Measurements from ENCODE around the gene COA5. TPM values are rescaled to one million over a fixed set of nuclear protein-coding genes. Genes with fewer than 3 reads are reported as not detected.

COA5 gene
- total RNA-seq, 2 experiments from 2014 or later: 33.6 to 40.0 TPM

DNA sequence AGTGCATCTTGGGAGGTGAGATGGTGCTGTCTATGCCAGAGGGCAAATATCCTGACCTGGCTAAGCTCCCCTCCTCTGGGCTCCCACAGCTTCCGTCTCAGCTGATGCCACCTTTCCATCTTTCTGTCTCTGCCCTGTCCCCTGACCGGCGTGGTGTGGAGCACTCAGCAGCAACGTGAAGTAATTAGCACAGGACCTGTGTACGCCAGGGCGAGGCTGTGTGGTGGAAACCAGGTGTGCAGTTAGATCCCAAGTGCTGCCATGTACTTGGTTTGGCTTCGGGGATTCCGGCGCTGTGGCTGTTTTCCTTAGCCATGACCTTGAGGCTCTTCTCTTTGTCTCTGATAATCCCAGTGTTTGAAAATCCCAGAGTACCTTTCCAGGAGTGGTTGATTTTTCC is 36.5 kb downstream of the COA5 start:
- Histone ChIP-seq H3K4me1 (ENCODE audit: insufficient read depth, low read length, poor library complexity, severe bottlenecking) (no peaks in the 10 kb centered on the region), H3K4me3 (ENCODE audit: low read depth, low read length, poor library complexity, severe bottlenecking) (no peak overlapping the region), H3K27ac (ENCODE audit: low read depth, low read length, poor library complexity, severe bottlenecking) (no peak overlapping the region), H4K20me1 (ENCODE audit: insufficient read depth, low read length) (no peaks in the 10 kb centered on the region), H3K79me2 (ENCODE audit: insufficient read depth, low read depth, low read length) (no peaks in the 10 kb centered on the region), H3K4me2 (ENCODE audit: low read length) (no peak overlapping the region), H3K9me3 (ENCODE audit: low read length) (no peaks in the 10 kb centered on the region), H2AFZ (ENCODE audit: low read length) (no peak overlapping the region), H3K36me3 (ENCODE audit: insufficient read depth, low read length) (no peaks in the 10 kb centered on the region), H3K9me2 (ENCODE audit: insufficient read depth, low read length) (no peaks in the 10 kb centered on the region)
- intact Hi-C loops (cut with micrococcal nuclease; ENCODE audit: unreplicated experiment): no loop called here
- TF ChIP-seq, protein P1, sequence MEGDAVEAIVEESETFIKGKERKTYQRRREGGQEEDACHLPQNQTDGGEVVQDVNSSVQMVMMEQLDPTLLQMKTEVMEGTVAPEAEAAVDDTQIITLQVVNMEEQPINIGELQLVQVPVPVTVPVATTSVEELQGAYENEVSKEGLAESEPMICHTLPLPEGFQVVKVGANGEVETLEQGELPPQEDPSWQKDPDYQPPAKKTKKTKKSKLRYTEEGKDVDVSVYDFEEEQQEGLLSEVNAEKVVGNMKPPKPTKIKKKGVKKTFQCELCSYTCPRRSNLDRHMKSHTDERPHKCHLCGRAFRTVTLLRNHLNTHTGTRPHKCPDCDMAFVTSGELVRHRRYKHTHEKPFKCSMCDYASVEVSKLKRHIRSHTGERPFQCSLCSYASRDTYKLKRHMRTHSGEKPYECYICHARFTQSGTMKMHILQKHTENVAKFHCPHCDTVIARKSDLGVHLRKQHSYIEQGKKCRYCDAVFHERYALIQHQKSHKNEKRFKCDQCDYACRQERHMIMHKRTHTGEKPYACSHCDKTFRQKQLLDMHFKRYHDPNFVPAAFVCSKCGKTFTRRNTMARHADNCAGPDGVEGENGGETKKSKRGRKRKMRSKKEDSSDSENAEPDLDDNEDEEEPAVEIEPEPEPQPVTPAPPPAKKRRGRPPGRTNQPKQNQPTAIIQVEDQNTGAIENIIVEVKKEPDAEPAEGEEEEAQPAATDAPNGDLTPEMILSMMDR (conservative IDR thresholded peaks at IDR 0.05; ENCODE audit: low read length): no peak
- ChIA-PET CTCF (ENCODE audit: unreplicated experiment) (no interaction called here), POLR2A (no interaction called here)
- DNase-seq (ENCODE audit: low spot score): no peak
- no TSS peak for BruUV-seq (replicated peaks)

GRCh38 chr2:98571121-98571701 is 37.1 kb downstream of the COA5 start:
- H3K9me2 ChIP-seq (ENCODE audit: insufficient read depth, low read length): no peaks in the 10 kb centered on the region
- TF ChIP-seq, protein P1 (conservative IDR thresholded peaks at IDR 0.05; ENCODE audit: low read length): no peak
- TF ChIP-seq EZH2phosphoT487 (IDR thresholded peaks at IDR 0.05; ENCODE audit: borderline replicate concordance, low read depth, low read length): no peak
- H3K79me2 ChIP-seq (ENCODE audit: insufficient read depth, low read depth, low read length): no peaks in the 10 kb centered on the region
- DNase-seq (ENCODE audit: low spot score): no peak
- POLR2A ChIA-PET: no interaction called here
- H3K4me3 ChIP-seq (ENCODE audit: low read depth, low read length, poor library complexity, severe bottlenecking): no peak overlapping the region
- intact Hi-C loops (cut with micrococcal nuclease; ENCODE audit: unreplicated experiment): no loop called here
- H3K4me1 ChIP-seq (ENCODE audit: insufficient read depth, low read length, poor library complexity, severe bottlenecking): no peaks in the 10 kb centered on the region
- no peaks in the 10 kb centered on the region for H3K9me3 ChIP-seq (ENCODE audit: low read length)
- no TSS peak for BruUV-seq (replicated peaks)
- CTCF ChIA-PET (ENCODE audit: unreplicated experiment): no interaction called here
- H2AFZ ChIP-seq (ENCODE audit: low read length): no peak overlapping the region
- H3K4me2 ChIP-seq (ENCODE audit: low read length): no peak overlapping the region
- no peaks in the 10 kb centered on the region for H3K36me3 ChIP-seq (ENCODE audit: insufficient read depth, low read length)
- no peak overlapping the region for H3K27ac ChIP-seq (ENCODE audit: low read depth, low read length, poor library complexity, severe bottlenecking)
- H4K20me1 ChIP-seq (ENCODE audit: insufficient read depth, low read length): no peaks in the 10 kb centered on the region

DNA sequence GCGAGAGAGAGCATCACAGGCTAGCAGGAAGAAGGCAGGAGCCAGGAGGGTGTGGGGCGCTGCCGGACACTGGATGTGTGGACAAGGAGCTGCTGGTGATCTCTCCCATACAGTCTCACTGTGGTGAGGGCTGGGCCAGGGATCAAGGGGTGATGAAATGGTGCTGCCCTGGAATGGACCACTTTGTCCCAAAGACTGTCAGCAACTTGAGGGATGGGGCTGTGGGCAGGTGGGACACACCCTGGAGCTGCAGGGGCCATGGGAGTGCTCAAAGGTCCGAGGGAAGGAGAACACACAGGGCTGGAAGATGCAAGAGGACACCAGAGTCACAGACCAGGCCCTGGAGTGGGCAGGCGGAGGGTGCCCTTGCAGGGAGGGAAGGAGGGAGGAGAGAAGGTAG is 38.0 kb downstream of the COA5 start:
- Histone ChIP-seq H3K36me3 (ENCODE audit: insufficient read depth, low read length) (no peaks in the 10 kb centered on the region), H3K27ac (ENCODE audit: low read depth, low read length, poor library complexity, severe bottlenecking) (no peak overlapping the region), H3K4me1 (ENCODE audit: insufficient read depth, low read length, poor library complexity, severe bottlenecking) (no peaks in the 10 kb centered on the region), H3K9me3 (ENCODE audit: low read length) (no peaks in the 10 kb centered on the region), H3K4me3 (ENCODE audit: low read depth, low read length, poor library complexity, severe bottlenecking) (no peak overlapping the region), H4K20me1 (ENCODE audit: insufficient read depth, low read length) (no peaks in the 10 kb centered on the region), H3K79me2 (ENCODE audit: insufficient read depth, low read depth, low read length) (no peaks in the 10 kb centered on the region), H3K4me2 (ENCODE audit: low read length) (no peak overlapping the region), H3K9me2 (ENCODE audit: insufficient read depth, low read length) (no peaks in the 10 kb centered on the region), H2AFZ (ENCODE audit: low read length) (no peak overlapping the region)
- intact Hi-C loops (cut with micrococcal nuclease; ENCODE audit: unreplicated experiment): no loop called here
- CTCF ChIA-PET (ENCODE audit: unreplicated experiment): no interaction called here
- TF ChIP-seq EZH2phosphoT487 (IDR thresholded peaks at IDR 0.05; ENCODE audit: borderline replicate concordance, low read depth, low read length): no peak
- TF ChIP-seq, protein P1 (conservative IDR thresholded peaks at IDR 0.05; ENCODE audit: low read length): no peak
- POLR2A ChIA-PET: no interaction called here
- BruUV-seq (replicated peaks): no TSS peak
- no peak for DNase-seq (ENCODE audit: low spot score)
